Tibial nerve (tissue), 4 donors: ENCODE results near the gene NTM.

Experiments used
- EP300 ChIP-seq, 2 donors: sonication (generic); formaldehyde crosslinking; IDR thresholded peaks; one replicate each; pipeline ENCODE4 v1.6.1; 2017; ENCODE audit warnings: antibody characterized with exemption in 2 of 2, mild to moderate bottlenecking in 1 of 2
- POLR2A ChIP-seq, 2 donors: fragments of 450-650 bp; IDR thresholded peaks; one replicate each; pipeline ENCODE4 v1.6.1; 2017; ENCODE audit warnings: antibody characterized with exemption in 2 of 2, mild to moderate bottlenecking in 2 of 2, moderate library complexity in 2 of 2
- TF ChIP-seq, protein P1 (sequence below), 5 experiments: fragments of 200-600 bp in 3 of 5; fragments of 450-650 bp in 2 of 5; sonication (generic) in 3 of 5; IDR thresholded peaks; one replicate each; pipeline ENCODE4 v1.5.1; 2016 to 2019; ENCODE audit warnings: antibody characterized with exemption in 5 of 5, mild to moderate bottlenecking in 3 of 5, moderate library complexity in 2 of 5

- TF ChIP-seq, protein P1, sequence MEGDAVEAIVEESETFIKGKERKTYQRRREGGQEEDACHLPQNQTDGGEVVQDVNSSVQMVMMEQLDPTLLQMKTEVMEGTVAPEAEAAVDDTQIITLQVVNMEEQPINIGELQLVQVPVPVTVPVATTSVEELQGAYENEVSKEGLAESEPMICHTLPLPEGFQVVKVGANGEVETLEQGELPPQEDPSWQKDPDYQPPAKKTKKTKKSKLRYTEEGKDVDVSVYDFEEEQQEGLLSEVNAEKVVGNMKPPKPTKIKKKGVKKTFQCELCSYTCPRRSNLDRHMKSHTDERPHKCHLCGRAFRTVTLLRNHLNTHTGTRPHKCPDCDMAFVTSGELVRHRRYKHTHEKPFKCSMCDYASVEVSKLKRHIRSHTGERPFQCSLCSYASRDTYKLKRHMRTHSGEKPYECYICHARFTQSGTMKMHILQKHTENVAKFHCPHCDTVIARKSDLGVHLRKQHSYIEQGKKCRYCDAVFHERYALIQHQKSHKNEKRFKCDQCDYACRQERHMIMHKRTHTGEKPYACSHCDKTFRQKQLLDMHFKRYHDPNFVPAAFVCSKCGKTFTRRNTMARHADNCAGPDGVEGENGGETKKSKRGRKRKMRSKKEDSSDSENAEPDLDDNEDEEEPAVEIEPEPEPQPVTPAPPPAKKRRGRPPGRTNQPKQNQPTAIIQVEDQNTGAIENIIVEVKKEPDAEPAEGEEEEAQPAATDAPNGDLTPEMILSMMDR (IDR thresholded peaks at IDR 0.05) = no peak
- no peak for TF ChIP-seq POLR2A (IDR thresholded peaks at IDR 0.05)
- TF ChIP-seq EP300 (IDR thresholded peaks at IDR 0.05) = no peak
Measured at GRCh38 chr11:132032555-132032954, 662.1 kb downstream of the NTM start.
